Measurements from ENCODE around the gene DNMBP.

The DNMBP gene

DNA sequence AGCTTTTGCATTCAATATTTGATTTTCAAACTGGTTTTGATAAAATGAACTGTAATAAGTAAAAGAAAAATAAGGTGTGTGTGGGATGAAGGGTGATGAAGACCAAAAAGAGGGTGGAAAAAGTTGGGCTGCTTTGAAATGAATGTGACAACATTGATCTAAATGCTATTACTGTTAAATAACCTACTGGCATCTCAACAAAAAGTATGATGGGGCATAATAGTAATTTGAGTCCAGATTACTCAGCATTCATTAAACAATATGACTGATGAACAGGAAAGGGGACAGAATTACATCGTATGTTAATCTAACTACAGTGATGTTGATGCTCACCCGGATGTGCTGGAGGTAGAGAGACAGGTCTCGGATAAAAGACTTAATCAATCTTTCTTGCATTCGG is 115.1 kb downstream of the DNMBP start:
- no peak overlapping the region for H3K4me3 ChIP-seq (replicated peaks; ENCODE audit: low read depth, low read length)
- no peak for DNase-seq (ENCODE audit: extremely low read depth, low read depth)
- TF ChIP-seq, protein P1, sequence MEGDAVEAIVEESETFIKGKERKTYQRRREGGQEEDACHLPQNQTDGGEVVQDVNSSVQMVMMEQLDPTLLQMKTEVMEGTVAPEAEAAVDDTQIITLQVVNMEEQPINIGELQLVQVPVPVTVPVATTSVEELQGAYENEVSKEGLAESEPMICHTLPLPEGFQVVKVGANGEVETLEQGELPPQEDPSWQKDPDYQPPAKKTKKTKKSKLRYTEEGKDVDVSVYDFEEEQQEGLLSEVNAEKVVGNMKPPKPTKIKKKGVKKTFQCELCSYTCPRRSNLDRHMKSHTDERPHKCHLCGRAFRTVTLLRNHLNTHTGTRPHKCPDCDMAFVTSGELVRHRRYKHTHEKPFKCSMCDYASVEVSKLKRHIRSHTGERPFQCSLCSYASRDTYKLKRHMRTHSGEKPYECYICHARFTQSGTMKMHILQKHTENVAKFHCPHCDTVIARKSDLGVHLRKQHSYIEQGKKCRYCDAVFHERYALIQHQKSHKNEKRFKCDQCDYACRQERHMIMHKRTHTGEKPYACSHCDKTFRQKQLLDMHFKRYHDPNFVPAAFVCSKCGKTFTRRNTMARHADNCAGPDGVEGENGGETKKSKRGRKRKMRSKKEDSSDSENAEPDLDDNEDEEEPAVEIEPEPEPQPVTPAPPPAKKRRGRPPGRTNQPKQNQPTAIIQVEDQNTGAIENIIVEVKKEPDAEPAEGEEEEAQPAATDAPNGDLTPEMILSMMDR (IDR thresholded peaks at IDR 0.05; ENCODE audit: low read depth, low read length, missing control alignments), result no peak

- DNase-seq (ENCODE audit: extremely low read depth, low read depth), result no peak
- no peak overlapping the region for H3K4me3 ChIP-seq (replicated peaks; ENCODE audit: low read depth, low read length)
- TF ChIP-seq, protein P1 (IDR thresholded peaks at IDR 0.05; ENCODE audit: low read depth, low read length, missing control alignments), result no peak
Observed at GRCh38 chr10:99888622-99889021, 121.1 kb downstream of the DNMBP start.

DNA sequence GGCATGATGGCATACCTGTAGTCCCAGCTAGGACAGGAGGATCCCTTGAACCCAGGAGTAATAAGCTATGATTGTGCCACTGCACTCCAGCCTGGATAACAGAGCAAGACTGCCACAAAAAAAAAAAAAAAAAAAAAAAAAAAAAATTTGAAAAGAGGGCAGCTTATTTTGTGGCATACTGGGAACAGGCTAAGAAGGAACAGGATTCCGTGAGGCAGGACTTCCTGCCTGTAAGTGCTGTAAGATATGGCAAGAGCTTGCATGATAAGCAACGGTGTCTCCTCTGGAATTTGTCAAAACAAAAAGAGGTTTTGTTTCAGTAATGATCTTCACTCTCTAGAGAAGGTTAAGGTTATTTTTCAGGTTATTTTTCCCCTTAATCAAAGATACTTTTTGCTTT is 126.2 kb downstream of the DNMBP start:
- H3K4me3 ChIP-seq (replicated peaks; ENCODE audit: low read depth, low read length), result no peak overlapping the region
- TF ChIP-seq, protein P1 (IDR thresholded peaks at IDR 0.05; ENCODE audit: low read depth, low read length, missing control alignments), result no peak
- no peak for DNase-seq (ENCODE audit: extremely low read depth, low read depth)

- TF ChIP-seq, protein P1 (IDR thresholded peaks at IDR 0.05; ENCODE audit: low read depth, low read length, missing control alignments), result no peak
- no peak for DNase-seq (ENCODE audit: extremely low read depth, low read depth)
- H3K4me3 ChIP-seq (replicated peaks; ENCODE audit: low read depth, low read length), result no peak overlapping the region
Observed at GRCh38 chr10:99881371-99881770, 128.4 kb downstream of the DNMBP start.

- H3K4me3 ChIP-seq (replicated peaks; ENCODE audit: low read depth, low read length), result no peak overlapping the region
- TF ChIP-seq, protein P1 (IDR thresholded peaks at IDR 0.05; ENCODE audit: low read depth, low read length, missing control alignments), result no peak
- DNase-seq (ENCODE audit: extremely low read depth, low read depth), result no peak
Observed at GRCh38 chr10:99880080-99880835, 129.5 kb downstream of the DNMBP start.

GRCh38 chr10:99875473-99875872 is 134.3 kb downstream of the DNMBP start:
- H3K4me3 ChIP-seq (replicated peaks; ENCODE audit: low read depth, low read length), result no peak overlapping the region
- TF ChIP-seq, protein P1 (IDR thresholded peaks at IDR 0.05; ENCODE audit: low read depth, low read length, missing control alignments), result no peak
- DNase-seq (ENCODE audit: extremely low read depth, low read depth), result no peak
